Ramos (cell line): ENCODE data around the gene ZSCAN22.
"Not testable (repeated sequence)": the region's sequence is repeated elsewhere in the genome, so short reads cannot be mapped to it uniquely, and the experiment has no call there.

Source experiments
- in situ Hi-C: fragments of 300-500 bp; cut with MboI; formaldehyde crosslinking; loops from one replicate; pipeline ENCODE4 v1.14.3; 2022; ENCODE audit warnings: low sequenced_read_pairs; ENCODE audit not compliant: unreplicated experiment

ZSCAN22 gene

GRCh38 chr19:58317476-58318072, 9.2 kb upstream of the ZSCAN22 start:
- in situ Hi-C loops, result no loop called here

GRCh38 chr19:58318297-58318696, 8.5 kb upstream of the ZSCAN22 start:
- in situ Hi-C loops, result no loop called here

GRCh38 chr19:58319241-58319640, 7.6 kb upstream of the ZSCAN22 start:
- in situ Hi-C loops, result no loop called here

- in situ Hi-C loops, result no loop called here
Observed at GRCh38 chr19:58325311-58326022, 1.3 kb upstream of the ZSCAN22 start.

GRCh38 chr19:58326501-58326913, 287 bp upstream of the ZSCAN22 start:
- in situ Hi-C loops, result no loop called here

GRCh38 chr19:58328999-58329398, 2.2 kb downstream of the ZSCAN22 start:
- in situ Hi-C loops, result no loop called here

GRCh38 chr19:58330458-58330857, 3.7 kb downstream of the ZSCAN22 start:
- in situ Hi-C loops, result no loop called here

- in situ Hi-C loops, result no loop called here
Observed at GRCh38 chr19:58332697-58333096, 5.9 kb downstream of the ZSCAN22 start.

GRCh38 chr19:58334691-58335249, 8.0 kb downstream of the ZSCAN22 start:
- in situ Hi-C loops, result no loop called here

- in situ Hi-C loops, result no loop called here
Observed at GRCh38 chr19:58335630-58336029, 8.8 kb downstream of the ZSCAN22 start.

- in situ Hi-C loops, result no loop called here
Observed at GRCh38 chr19:58336216-58336615, 9.4 kb downstream of the ZSCAN22 start.

GRCh38 chr19:58336820-58337219, 10.0 kb downstream of the ZSCAN22 start:
- in situ Hi-C loops, result no loop called here

GRCh38 chr19:58338336-58338735, 11.5 kb downstream of the ZSCAN22 start:
- in situ Hi-C loops, result no loop called here

- in situ Hi-C loops, result no loop called here
Observed at GRCh38 chr19:58338825-58339558, 12.2 kb downstream of the ZSCAN22 start.

- in situ Hi-C loops, result no loop called here
Observed at GRCh38 chr19:58345558-58345957, 18.8 kb downstream of the ZSCAN22 start.

GRCh38 chr19:58346961-58347929, 20.5 kb downstream of the ZSCAN22 start:
- in situ Hi-C loops, result no loop called here

- in situ Hi-C loops, result not testable (repeated sequence)
Observed at GRCh38 chr19:58348080-58348479, 21.3 kb downstream of the ZSCAN22 start.

GRCh38 chr19:58349590-58349989, 22.8 kb downstream of the ZSCAN22 start:
- in situ Hi-C loops, result no loop called here

GRCh38 chr19:58350001-58350861, 23.4 kb downstream of the ZSCAN22 start:
- in situ Hi-C loops, result no loop called here
